Natural killer cell (primary cell): ENCODE data around the gene FRS3. TPM values are rescaled to one million over a fixed set of nuclear protein-coding genes. Genes with fewer than 3 reads are reported as not detected.
A peak's percentile ranks its signal among the peaks of the same experiment; 100 is the strongest.

ENCODE experiments used
- ATAC-seq, 3 donors: fragments of 150-1000 bp in 2 of 3; fragments of 200-7000 bp in 1 of 3; cut with Tn5 transposase; 1 replicate in 1 of 3; 2 replicates in 2 of 3; pipeline ENCODE4 v1.10.0; 2021; ENCODE audit warnings: mild to moderate bottlenecking in 2 of 3, moderate library complexity in 2 of 3
- DNase-seq, 2 donors: peaks; one replicate each; pipeline versions ENCODE4 v3.0.0 to v3.0.0-alpha.2; 2013 to 2021; ENCODE audit warnings: mixed read lengths in 1 of 2
- H3K27ac ChIP-seq: one replicate; pipeline ENCODE4 v1.5.1; 2013; ENCODE audit warnings: mild to moderate bottlenecking, low read length
- H3K27me3 ChIP-seq: one replicate; pipeline ENCODE4 v1.6.1; 2013; ENCODE audit warnings: low read length; ENCODE audit not compliant: control insufficient read depth, insufficient read depth
- H3K36me3 ChIP-seq: one replicate; pipeline ENCODE4 v1.6.1; 2013; ENCODE audit warnings: low read length; ENCODE audit not compliant: control insufficient read depth, insufficient read depth
- H3K4me1 ChIP-seq: one replicate; pipeline ENCODE4 v1.6.1; 2013; ENCODE audit warnings: low read length; ENCODE audit not compliant: control insufficient read depth, insufficient read depth
- H3K4me3 ChIP-seq: one replicate; pipeline ENCODE4 v1.5.1; 2013; ENCODE audit warnings: low read length
- H3K9me3 ChIP-seq: one replicate; pipeline ENCODE4 v1.6.1; 2013; ENCODE audit warnings: low read length; ENCODE audit not compliant: control insufficient read depth, insufficient read depth
- H3K27ac Mint-ChIP-seq, 2 donors: one replicate each; pipeline ENCODE4 v1.8.0; 2022; ENCODE audit warnings: mild to moderate bottlenecking in 2 of 2, mixed read lengths in 2 of 2, moderate library complexity in 1 of 2
- H3K27me3 Mint-ChIP-seq, 2 donors: one replicate each; pipeline ENCODE4 v1.8.0; 2022; ENCODE audit warnings: low read depth in 2 of 2, mixed read lengths in 2 of 2
- H3K36me3 Mint-ChIP-seq: one replicate; pipeline ENCODE4 v1.8.0; 2022; ENCODE audit warnings: mixed read lengths
- H3K4me1 Mint-ChIP-seq, 2 donors: one replicate each; pipeline ENCODE4 v1.8.0; 2022; ENCODE audit warnings: mixed read lengths in 2 of 2
- H3K4me3 Mint-ChIP-seq: one replicate; pipeline ENCODE4 v1.8.0; 2022; ENCODE audit warnings: mild to moderate bottlenecking, moderate library complexity, mixed read lengths
- H3K9me3 Mint-ChIP-seq, 2 donors: one replicate each; pipeline ENCODE4 v1.8.0; 2022; ENCODE audit warnings: mixed read lengths in 2 of 2
- CTCF ChIP-seq: fragments of 200-600 bp; IDR thresholded peaks from one replicate; pipeline ENCODE4 v1.8.0; 2022; ENCODE audit warnings: antibody characterized with exemption
- WGBS: methylation state at CpG from one replicate; pipeline ENCODE4 v1.1.7; 2013; ENCODE audit warnings: missing lambda C conversion rate; ENCODE audit not compliant: insufficient coverage; 5-methylcytosine and 5-hydroxymethylcytosine counted together
- intact Hi-C: fragments of 100-400 bp; cut with micrococcal nuclease; formaldehyde crosslinking; loops from one replicate; pipeline ENCODE4 v1.14.2; 2022
- total RNA-seq, 4 donors: library from RNA; stranded (reverse); fragments of 120-200 nt in 1 of 4; gene quantifications; one replicate each; pipeline versions ENCODE4 v1.2.3 to v1.2.4, GENCODE V29; 2013 to 2022

FRS3 gene
- total RNA-seq, 3 donors from 2014 or later (not counting 1 experiment from before 2014, with no cell fraction given) = 4.5 to 5.7 (median 5.4) TPM

DNA sequence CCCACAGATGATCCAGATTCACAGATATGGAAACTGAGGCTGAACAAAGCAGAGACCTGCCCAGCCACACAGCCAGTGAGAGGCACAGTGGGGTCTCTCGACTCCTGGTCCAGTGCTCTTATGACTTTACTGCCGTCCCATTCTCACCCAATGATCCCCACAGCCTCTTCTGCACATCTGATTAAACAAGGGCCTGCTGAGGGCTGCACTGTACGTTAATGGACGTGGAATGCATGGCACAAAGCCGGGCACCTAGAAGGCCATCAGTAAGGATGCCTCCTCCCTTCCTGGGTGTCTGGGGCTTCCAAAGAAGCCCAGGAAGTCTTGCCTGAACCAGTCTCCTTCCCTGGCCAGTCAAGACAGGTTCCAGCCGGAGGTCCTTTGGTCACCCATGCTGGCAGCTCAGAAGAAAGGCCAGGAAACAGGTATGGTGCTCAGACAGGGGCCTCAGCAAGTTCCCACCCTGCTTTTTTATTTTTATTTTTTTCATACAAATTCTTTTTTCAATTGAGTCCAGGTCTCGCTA lies 48.1 kb downstream of the FRS3 start:
- H3K9me3 Mint-ChIP-seq = no peaks in the 10 kb centered on the region
- TF ChIP-seq CTCF = no peak
- no peaks in the 10 kb centered on the region for H3K36me3 Mint-ChIP-seq
- H3K27me3 ChIP-seq = no peaks in the 10 kb centered on the region
- intact Hi-C loops = loop anchor here (1.0 to 5.0 kb wide), 4 partner anchors 8 to 659 kb away; partner anchors contain the start of genes NFYA and OARD1
- H3K27ac ChIP-seq = peak overlapping the region; percentile 95
- peaks cover 50 to 70% of the 10 kb centered on the region in 2 donors for H3K4me1 Mint-ChIP-seq
- 77% methylated on average over 7 of the region's 7 CpGs for WGBS
- peak overlapping the region; percentile 88 to 95 for H3K27ac Mint-ChIP-seq
- no peak for ATAC-seq
- DNase-seq = no peak
- H3K36me3 ChIP-seq = peaks cover 2% of the 10 kb centered on the region
- no peaks in the 10 kb centered on the region for H3K9me3 ChIP-seq
- peak overlapping the region; percentile 70 for H3K4me3 Mint-ChIP-seq
- peaks cover 79% of the 10 kb centered on the region for H3K4me1 ChIP-seq
- H3K27me3 Mint-ChIP-seq = no peaks in the 10 kb centered on the region
- H3K4me3 ChIP-seq = peak overlapping the region; percentile 59

DNA sequence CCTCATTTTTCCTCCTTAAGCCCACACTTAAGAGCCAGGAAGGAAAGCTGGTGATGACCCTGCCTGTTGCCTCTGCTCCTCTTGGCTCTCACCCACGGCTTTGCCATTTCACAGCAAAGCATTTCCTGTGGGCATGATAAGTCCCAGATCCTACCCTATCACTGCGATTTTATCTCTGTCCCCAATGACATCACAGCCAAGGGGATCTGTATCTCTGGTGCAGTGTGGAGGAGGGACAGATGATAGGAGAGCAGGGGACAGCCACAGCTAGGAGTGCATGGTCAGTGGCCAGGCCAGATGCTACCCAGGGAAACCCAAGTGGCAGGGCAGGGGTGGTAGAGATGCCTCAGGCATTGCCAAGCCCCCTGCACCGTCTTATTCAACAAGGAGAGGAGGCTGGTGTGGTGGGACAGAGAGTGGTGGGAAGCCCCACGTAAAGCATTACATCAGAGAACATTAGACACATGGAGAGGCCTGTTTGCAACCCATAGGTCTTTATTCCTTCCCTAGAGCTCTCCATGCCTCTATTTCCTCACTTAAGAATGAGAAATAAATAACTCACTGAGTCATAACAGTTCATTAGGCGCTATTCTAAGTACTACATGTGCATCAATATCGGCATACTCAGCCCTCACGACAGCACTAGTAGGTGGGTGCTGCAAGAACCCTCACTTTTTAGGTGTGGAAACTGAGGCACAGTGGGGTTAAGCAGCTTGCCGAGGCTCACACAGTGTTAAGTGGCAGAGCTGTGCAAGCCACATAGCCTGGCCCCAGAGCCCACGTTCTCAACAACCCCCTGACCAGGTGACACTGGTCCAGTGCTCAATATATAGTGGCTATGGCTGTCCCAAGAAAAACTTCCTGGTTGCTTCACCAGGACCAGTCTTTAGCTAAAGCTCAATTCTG lies 48.9 kb downstream of the FRS3 start:
- WGBS = 64% methylated on average over 8 of the region's 9 CpGs
- TF ChIP-seq CTCF = no peak
- Histone ChIP-seq H3K9me3 (no peaks in the 10 kb centered on the region), H3K27me3 (no peaks in the 10 kb centered on the region), H3K4me1 (peaks cover 85% of the 10 kb centered on the region), H3K36me3 (peaks cover 2% of the 10 kb centered on the region), H3K4me3 (peak overlapping the region; percentile 59), H3K27ac (peak overlapping the region; percentile 95)
- ATAC-seq (no peak), DNase-seq (peak in 1 of 2 donors; percentile 48)
- intact Hi-C loops = loop anchor here (5.0 kb wide), 2 partner anchors 33 to 207 kb away; no protein-coding TSS in a partner anchor
- peak overlapping the region; percentile 92 for H3K4me3 Mint-ChIP-seq
- no peaks in the 10 kb centered on the region for H3K36me3 Mint-ChIP-seq
- no peaks in the 10 kb centered on the region for H3K9me3 Mint-ChIP-seq
- peak overlapping the region; percentile 88 to 95 for H3K27ac Mint-ChIP-seq
- no peaks in the 10 kb centered on the region for H3K27me3 Mint-ChIP-seq
- peaks cover 54 to 74% of the 10 kb centered on the region in 2 donors for H3K4me1 Mint-ChIP-seq

DNA sequence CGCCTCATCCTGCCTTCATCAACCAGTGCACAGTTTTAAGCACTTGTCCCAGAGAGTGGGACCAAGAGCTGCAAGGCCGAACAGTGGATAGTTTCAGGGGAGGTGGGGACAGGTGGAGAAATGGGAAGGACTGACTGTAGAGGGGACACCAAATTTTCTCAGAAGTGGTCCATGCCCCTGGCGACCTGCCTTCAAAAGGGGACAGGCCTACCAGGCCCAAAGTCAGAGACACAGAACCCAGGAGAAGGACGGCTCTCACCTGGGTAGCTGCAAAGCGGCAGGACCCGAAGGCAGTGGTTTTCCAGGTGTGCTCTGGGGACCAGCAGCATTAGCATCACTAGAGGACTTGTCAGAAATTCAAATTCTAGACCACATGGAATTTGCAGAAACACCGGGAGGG lies 50.1 kb downstream of the FRS3 start:
- Histone ChIP-seq H3K9me3 (no peaks in the 10 kb centered on the region), H3K27me3 (no peaks in the 10 kb centered on the region), H3K4me1 (peaks cover 93% of the 10 kb centered on the region), H3K36me3 (peaks cover 2% of the 10 kb centered on the region), H3K27ac (peak overlapping the region; percentile 95), H3K4me3 (no peak overlapping the region)
- H3K9me3 Mint-ChIP-seq = no peaks in the 10 kb centered on the region
- TF ChIP-seq CTCF = no peak
- peaks cover 60 to 79% of the 10 kb centered on the region in 2 donors for H3K4me1 Mint-ChIP-seq
- intact Hi-C loops = loop anchor here (5.0 kb wide), 2 partner anchors 32 to 208 kb away; no protein-coding TSS in a partner anchor
- ATAC-seq (no peak), DNase-seq (no peak)
- 89% methylated on average over 7 of the region's 7 CpGs for WGBS
- H3K36me3 Mint-ChIP-seq = no peaks in the 10 kb centered on the region
- peak overlapping the region; percentile 92 for H3K4me3 Mint-ChIP-seq
- H3K27me3 Mint-ChIP-seq = no peaks in the 10 kb centered on the region
- peak overlapping the region; percentile 88 to 95 for H3K27ac Mint-ChIP-seq
